HFF-Myc (cell line): ENCODE data around the gene LMAN2.
A peak's percentile ranks its signal among the peaks of the same experiment; 100 is the strongest.

Experiments used
- DNase-seq: peaks from one replicate; pipeline ENCODE4 v3.0.0-alpha.2; 2011; ENCODE audit warnings: low read depth; ENCODE audit errors: extremely low read depth
- H3K4me3 ChIP-seq: replicated peaks from 2 replicates; pipeline ENCODE4 v1.5.1; 2011; ENCODE audit warnings: low read depth, mild to moderate bottlenecking, control low read depth, low read length
- TF ChIP-seq, protein P1 (sequence below): IDR thresholded peaks from 2 replicates; pipeline ENCODE4 v1.5.1; 2012; ENCODE audit warnings: mild to moderate bottlenecking, low read depth, low read length, control low read depth; ENCODE audit errors: missing control alignments

Gene LMAN2

DNA sequence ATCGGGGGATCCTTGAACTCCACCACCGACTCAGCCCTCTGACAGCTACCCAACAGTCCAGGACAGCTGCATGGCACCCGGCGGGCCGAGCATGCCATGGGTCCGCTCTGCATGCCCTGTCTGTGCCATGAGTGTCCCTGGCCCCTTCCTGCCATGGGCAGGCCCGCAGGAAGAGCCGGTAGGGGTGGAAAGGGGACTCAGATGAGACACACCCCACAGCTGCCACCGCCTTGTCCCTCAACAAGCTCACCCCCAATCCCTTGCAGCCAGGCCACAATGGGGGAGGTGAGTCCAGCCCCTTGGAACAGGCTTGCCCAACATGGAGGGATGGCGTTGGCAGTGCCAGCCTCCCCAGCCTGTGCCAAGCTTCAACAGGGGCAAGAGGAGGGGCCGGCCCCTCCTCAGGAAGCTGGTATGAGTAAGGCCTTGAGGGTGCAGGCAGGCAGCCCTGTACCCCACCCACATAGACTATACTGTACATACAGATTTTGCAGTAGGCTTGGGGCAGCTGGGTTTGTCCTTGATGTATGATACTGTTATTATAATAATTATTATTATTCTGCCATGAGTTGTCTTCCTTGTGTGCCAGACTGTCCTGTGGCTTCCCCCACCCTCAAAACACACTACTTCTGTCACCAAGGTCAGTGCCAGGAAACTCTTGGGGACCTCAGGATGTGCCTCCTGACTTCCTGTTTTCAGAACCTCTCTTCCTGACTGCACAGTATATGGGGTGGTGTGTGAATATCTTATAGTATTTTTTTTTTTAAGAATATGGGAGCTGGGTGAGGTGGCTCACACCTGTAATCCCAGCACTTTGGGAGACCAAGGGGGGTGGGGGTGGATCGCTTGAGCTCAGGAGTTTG lies 20.8 kb upstream of the LMAN2 start:
- DNase-seq, result no peak
- H3K4me3 ChIP-seq, result no peak overlapping the region
- TF ChIP-seq, protein P1, sequence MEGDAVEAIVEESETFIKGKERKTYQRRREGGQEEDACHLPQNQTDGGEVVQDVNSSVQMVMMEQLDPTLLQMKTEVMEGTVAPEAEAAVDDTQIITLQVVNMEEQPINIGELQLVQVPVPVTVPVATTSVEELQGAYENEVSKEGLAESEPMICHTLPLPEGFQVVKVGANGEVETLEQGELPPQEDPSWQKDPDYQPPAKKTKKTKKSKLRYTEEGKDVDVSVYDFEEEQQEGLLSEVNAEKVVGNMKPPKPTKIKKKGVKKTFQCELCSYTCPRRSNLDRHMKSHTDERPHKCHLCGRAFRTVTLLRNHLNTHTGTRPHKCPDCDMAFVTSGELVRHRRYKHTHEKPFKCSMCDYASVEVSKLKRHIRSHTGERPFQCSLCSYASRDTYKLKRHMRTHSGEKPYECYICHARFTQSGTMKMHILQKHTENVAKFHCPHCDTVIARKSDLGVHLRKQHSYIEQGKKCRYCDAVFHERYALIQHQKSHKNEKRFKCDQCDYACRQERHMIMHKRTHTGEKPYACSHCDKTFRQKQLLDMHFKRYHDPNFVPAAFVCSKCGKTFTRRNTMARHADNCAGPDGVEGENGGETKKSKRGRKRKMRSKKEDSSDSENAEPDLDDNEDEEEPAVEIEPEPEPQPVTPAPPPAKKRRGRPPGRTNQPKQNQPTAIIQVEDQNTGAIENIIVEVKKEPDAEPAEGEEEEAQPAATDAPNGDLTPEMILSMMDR, result no peak

DNA sequence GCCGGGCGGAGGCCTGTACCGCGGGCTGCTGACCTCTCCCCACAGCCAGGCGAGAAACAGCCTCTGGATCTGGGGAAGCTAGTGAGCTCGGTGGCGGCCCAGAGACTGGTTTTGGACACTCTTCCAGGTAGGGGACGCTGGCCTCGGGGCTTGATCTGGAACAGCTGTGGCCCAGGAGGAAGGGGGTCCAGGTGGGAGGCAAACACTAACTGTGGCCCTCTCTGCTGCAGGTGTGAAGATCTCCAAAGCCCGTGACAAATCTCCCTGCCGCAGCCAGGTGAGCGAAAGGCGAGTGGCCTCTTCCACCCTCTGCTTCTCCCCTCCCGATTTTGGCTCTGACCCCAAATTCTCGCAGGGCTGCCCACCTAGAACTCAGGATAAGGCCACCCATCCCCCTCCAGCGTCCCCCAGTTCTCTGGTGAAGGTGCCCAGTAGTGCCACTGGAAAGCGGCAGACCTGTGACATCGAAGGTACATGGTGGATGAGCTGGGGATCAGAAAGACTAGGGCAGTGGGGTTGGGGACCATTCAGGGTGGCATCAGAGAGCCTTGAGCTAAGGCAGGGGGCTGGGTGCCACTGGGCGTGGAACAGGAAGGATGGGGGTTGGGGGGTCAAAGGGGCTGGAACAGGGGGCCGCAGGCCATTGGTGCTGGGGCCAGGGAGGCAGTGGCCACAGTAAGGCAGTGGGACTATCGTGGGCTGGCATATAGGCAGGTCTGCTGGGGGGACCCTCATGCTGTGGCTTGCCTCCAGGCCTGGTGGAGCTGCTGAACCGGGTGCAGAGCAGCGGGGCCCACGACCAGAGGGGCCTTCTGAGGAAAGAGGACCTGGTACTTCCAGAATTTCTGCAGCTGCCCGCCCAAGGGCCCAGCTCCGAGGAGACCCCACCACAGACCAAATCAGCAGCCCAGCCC lies 19.9 kb upstream of the LMAN2 start:
- TF ChIP-seq, protein P1, result no peak
- DNase-seq, result no peak
- peak overlapping the region; percentile 26 for H3K4me3 ChIP-seq

DNA sequence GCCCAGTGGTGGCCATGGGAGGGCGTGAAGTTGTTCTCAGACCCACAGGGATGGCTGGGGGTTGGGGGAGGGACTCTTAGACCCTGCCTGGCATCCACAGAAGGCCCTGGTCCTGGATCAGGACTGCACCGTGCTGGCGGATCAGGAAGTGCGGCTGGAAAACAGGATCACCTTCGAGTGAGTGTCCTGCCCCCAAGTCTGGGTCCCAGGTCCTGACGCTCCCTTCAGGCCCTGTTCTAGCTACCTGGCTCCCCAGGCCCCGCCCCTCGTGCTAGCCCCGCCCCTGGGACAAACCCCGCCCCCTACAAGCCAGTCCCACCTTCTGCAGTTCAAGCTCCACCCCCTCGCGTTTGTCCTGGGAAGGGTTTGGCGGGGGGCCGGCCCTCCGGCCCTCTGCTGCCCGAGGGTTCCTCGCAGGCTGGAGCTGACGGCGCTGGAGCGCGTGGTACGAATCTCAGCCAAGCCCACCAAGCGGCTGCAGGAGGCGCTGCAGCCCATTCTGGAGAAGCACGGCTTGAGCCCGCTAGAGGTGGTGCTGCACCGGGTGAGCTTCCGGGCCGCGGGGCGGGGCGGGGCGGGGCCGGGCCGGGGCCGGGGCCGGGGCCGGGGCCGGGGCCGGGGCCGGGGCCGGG lies 19.1 kb upstream of the LMAN2 start:
- H3K4me3 ChIP-seq, result peak overlapping the region; percentile 26; the same call in 1 of the 2 replicates
- DNase-seq, result peak; percentile 50
- TF ChIP-seq, protein P1, result peak; percentile 46

DNA sequence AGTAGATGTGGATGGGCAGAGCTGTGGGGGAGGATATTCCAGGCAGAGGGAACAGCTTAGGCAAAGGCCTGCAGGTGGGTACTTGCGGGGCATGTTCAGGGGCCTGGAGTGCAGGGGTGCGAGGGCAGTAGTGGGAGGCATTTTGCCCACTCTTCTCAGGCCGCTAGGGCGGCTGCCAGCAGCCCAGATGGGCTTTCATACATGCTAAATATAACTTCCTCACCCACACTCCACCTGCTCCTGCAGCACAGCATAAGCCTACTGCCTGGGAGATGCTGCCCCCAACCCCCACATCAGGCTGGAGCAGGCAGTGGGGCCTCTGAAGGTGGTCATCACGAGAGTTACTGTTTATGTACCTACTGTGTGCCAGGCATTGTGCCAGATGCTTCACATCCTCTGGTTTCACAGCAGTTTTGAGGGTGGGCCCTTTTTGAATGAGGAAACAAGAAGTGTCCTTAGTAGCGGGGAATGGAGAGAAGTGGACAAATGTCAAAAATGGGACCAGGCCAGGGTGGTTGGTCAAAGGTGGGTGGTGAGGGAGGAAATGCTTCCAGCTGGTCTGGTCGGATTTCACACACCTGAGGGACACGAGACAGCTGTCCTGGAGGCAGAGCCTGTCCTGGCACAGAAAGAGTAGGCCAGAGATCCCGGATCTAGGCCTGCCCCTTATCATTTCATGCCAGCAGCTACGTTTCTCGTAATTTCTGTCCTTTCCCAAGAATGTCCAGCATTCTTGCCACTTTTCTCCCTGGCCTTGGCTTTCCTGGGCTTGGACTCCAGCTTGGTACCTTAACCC lies 18.4 kb upstream of the LMAN2 start:
- DNase-seq, result no peak
- TF ChIP-seq, protein P1, result no peak
- no peak overlapping the region for H3K4me3 ChIP-seq

DNA sequence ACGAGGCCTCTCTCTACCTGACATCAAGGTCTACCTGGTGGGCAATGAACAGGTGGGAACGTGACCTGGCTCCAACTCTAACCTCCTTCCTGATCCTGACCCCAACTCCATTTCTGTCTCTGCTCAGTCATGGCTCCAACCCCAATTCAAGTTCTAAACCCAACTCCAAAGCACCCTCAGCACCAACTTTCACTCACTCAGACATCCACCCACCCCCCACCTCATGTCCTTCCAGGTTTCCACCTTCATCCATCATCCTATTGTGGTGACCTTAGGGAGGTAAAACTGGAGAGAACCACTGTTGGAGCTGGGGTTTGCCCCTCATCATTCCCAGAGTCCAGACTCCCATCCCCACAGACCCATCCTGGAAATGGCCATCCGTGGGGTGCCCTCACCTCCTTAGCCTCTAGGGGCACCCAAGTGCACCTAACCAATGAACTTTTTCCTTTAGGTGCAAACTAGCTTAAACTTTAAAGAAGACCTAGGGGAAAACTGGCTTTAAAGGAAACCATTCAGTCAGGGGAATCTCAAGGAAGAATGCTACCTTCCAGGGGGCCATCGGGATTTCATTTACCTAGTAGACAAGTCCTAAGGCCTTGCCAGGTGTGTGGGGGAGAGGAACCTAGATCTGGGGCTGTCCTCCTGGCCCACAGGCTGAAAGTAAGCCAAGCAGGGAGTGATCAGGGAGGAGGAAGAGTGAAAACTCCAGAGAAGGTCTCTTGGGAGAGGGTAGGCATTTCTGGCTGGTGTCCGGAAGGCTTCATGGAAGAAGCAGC lies 17.6 kb upstream of the LMAN2 start:
- TF ChIP-seq, protein P1, result peak; percentile 75
- no peak for DNase-seq
- H3K4me3 ChIP-seq, result no peak overlapping the region
